ACC112 (cell line): ENCODE data around the gene OLFML2B.
"Not testable (repeated sequence)": the region's sequence is repeated elsewhere in the genome, so short reads cannot be mapped to it uniquely, and the experiment has no call there.

ENCODE experiments used
- H2AFZ ChIP-seq: fragments of 200-600 bp; sonication (generic); one replicate; pipeline ENCODE4 v1.6.0; 2017; ENCODE audit warnings: antibody characterized with exemption, low read length; ENCODE audit not compliant: unreplicated experiment
- H3K27ac ChIP-seq: fragments of 200-600 bp; sonication (generic); 2 replicates; pipeline ENCODE4 v1.5.1; 2014; ENCODE audit warnings: low read depth, mild to moderate bottlenecking, antibody characterized with exemption, low read length, moderate library complexity
- H3K27me3 ChIP-seq: fragments of 200-600 bp; sonication (generic); 2 replicates; pipeline ENCODE4 v1.6.1; 2014; ENCODE audit warnings: mild to moderate bottlenecking, antibody characterized with exemption, low read length, moderate library complexity, mixed read lengths; ENCODE audit not compliant: insufficient read depth
- H3K36me3 ChIP-seq: fragments of 200-600 bp; sonication (generic); 2 replicates; pipeline ENCODE4 v1.6.1; 2016; ENCODE audit warnings: mild to moderate bottlenecking, antibody characterized with exemption, low read length, moderate library complexity, mixed read lengths; ENCODE audit not compliant: insufficient read depth
- H3K4me1 ChIP-seq: fragments of 200-600 bp; sonication (generic); one replicate; pipeline ENCODE4 v1.6.1; 2016; ENCODE audit warnings: low read length, mixed read lengths; ENCODE audit not compliant: insufficient read depth, unreplicated experiment, control insufficient read depth
- H3K4me3 ChIP-seq: fragments of 200-600 bp; sonication (generic); 2 replicates; pipeline ENCODE4 v1.5.1; 2014; ENCODE audit warnings: mild to moderate bottlenecking, low read depth, low read length
- H3K79me2 ChIP-seq: fragments of 200-600 bp; sonication (generic); one replicate; pipeline ENCODE4 v1.6.0; 2016; ENCODE audit warnings: low read length; ENCODE audit not compliant: control insufficient read depth, unreplicated experiment, insufficient read depth

The OLFML2B gene

GRCh38 chr1:162060314-162060713 is 36.6 kb upstream of the OLFML2B start:
- H3K79me2 ChIP-seq: no peaks in the 10 kb centered on the region
- no peak overlapping the region for H3K4me3 ChIP-seq
- no peak overlapping the region for H3K27ac ChIP-seq

GRCh38 chr1:162059721-162060120 is 36.1 kb upstream of the OLFML2B start:
- Histone ChIP-seq H3K27me3 (no peaks in the 10 kb centered on the region), H3K4me1 (peaks cover 8% of the 10 kb centered on the region), H3K4me3 (no peak overlapping the region), H3K36me3 (no peaks in the 10 kb centered on the region), H2AFZ (no peak overlapping the region), H3K79me2 (no peaks in the 10 kb centered on the region), H3K27ac (no peak overlapping the region)

More at GRCh38 chr1:162060314-162060713, 36.6 kb upstream of the OLFML2B start:
- Histone ChIP-seq H2AFZ (no peak overlapping the region), H3K27me3 (no peaks in the 10 kb centered on the region), H3K4me1 (peaks cover 2% of the 10 kb centered on the region), H3K36me3 (no peaks in the 10 kb centered on the region)

GRCh38 chr1:162056579-162056978 is 32.9 kb upstream of the OLFML2B start:
- H3K27me3 ChIP-seq: no peaks in the 10 kb centered on the region
- no peak overlapping the region for H3K4me3 ChIP-seq
- H3K36me3 ChIP-seq: no peaks in the 10 kb centered on the region
- H3K4me1 ChIP-seq: peaks cover 11% of the 10 kb centered on the region
- no peak overlapping the region for H3K27ac ChIP-seq
- no peaks in the 10 kb centered on the region for H3K79me2 ChIP-seq
- no peak overlapping the region for H2AFZ ChIP-seq

GRCh38 chr1:162056043-162056442 is 32.4 kb upstream of the OLFML2B start:
- no peak overlapping the region for H3K4me3 ChIP-seq
- no peaks in the 10 kb centered on the region for H3K27me3 ChIP-seq
- H3K4me1 ChIP-seq: peaks cover 11% of the 10 kb centered on the region
- H3K79me2 ChIP-seq: no peaks in the 10 kb centered on the region
- no peak overlapping the region for H2AFZ ChIP-seq
- H3K36me3 ChIP-seq: no peaks in the 10 kb centered on the region
- no peak overlapping the region for H3K27ac ChIP-seq

- H3K79me2 ChIP-seq: no peaks in the 10 kb centered on the region
- H3K27ac ChIP-seq: peak overlapping the region; percentile 39
- no peaks in the 10 kb centered on the region for H3K36me3 ChIP-seq
- H3K27me3 ChIP-seq: no peaks in the 10 kb centered on the region
- no peak overlapping the region for H3K4me3 ChIP-seq
- peak overlapping the region; percentile 10 for H2AFZ ChIP-seq
- H3K4me1 ChIP-seq: peaks cover 11% of the 10 kb centered on the region
Observed at GRCh38 chr1:162055062-162055461, 31.4 kb upstream of the OLFML2B start.

- H3K79me2 ChIP-seq, H3K4me3 ChIP-seq, H3K36me3 ChIP-seq, H3K27me3 ChIP-seq, H2AFZ ChIP-seq, H3K27ac ChIP-seq: not testable (repeated sequence)
- peaks cover 11% of the 10 kb centered on the region for H3K4me1 ChIP-seq
Observed at GRCh38 chr1:162053949-162054348, 30.3 kb upstream of the OLFML2B start.

GRCh38 chr1:162046921-162047320 is 23.3 kb upstream of the OLFML2B start:
- no peaks in the 10 kb centered on the region for H3K36me3 ChIP-seq
- no peak overlapping the region for H3K4me3 ChIP-seq
- H3K4me1 ChIP-seq: no peaks in the 10 kb centered on the region
- H3K79me2 ChIP-seq: no peaks in the 10 kb centered on the region
- H3K27me3 ChIP-seq: no peaks in the 10 kb centered on the region
- H3K27ac ChIP-seq: no peak overlapping the region
- H2AFZ ChIP-seq: no peak overlapping the region

- H2AFZ ChIP-seq: no peak overlapping the region
Observed at GRCh38 chr1:162042361-162042760, 18.7 kb upstream of the OLFML2B start.

GRCh38 chr1:162040657-162041056 is 17.0 kb upstream of the OLFML2B start:
- H3K27me3 ChIP-seq: no peaks in the 10 kb centered on the region

More at GRCh38 chr1:162042361-162042760, 18.7 kb upstream of the OLFML2B start:
- H3K27me3 ChIP-seq: no peaks in the 10 kb centered on the region
- H3K4me1 ChIP-seq: no peaks in the 10 kb centered on the region
- no peaks in the 10 kb centered on the region for H3K79me2 ChIP-seq
- no peaks in the 10 kb centered on the region for H3K36me3 ChIP-seq
- no peak overlapping the region for H3K27ac ChIP-seq
- no peak overlapping the region for H3K4me3 ChIP-seq

GRCh38 chr1:162040001-162040400 is 16.3 kb upstream of the OLFML2B start:
- no peak overlapping the region for H3K4me3 ChIP-seq
- H3K27ac ChIP-seq: no peak overlapping the region
- H2AFZ ChIP-seq: no peak overlapping the region
- no peaks in the 10 kb centered on the region for H3K36me3 ChIP-seq
- H3K27me3 ChIP-seq: no peaks in the 10 kb centered on the region
- no peaks in the 10 kb centered on the region for H3K79me2 ChIP-seq
- peaks cover 14% of the 10 kb centered on the region for H3K4me1 ChIP-seq

More at GRCh38 chr1:162040657-162041056, 17.0 kb upstream of the OLFML2B start:
- H2AFZ ChIP-seq: no peak overlapping the region
- H3K27ac ChIP-seq: no peak overlapping the region
- H3K79me2 ChIP-seq: no peaks in the 10 kb centered on the region
- H3K4me3 ChIP-seq: no peak overlapping the region
- H3K4me1 ChIP-seq: peaks cover 8% of the 10 kb centered on the region
- H3K36me3 ChIP-seq: no peaks in the 10 kb centered on the region

GRCh38 chr1:162038624-162039023 is 15.0 kb upstream of the OLFML2B start:
- Histone ChIP-seq H3K36me3 (no peaks in the 10 kb centered on the region), H3K79me2 (no peaks in the 10 kb centered on the region)

More at GRCh38 chr1:162038624-162039023, 15.0 kb upstream of the OLFML2B start:
- Histone ChIP-seq H2AFZ (no peak overlapping the region), H3K27ac (no peak overlapping the region), H3K4me1 (peaks cover 14% of the 10 kb centered on the region), H3K4me3 (no peak overlapping the region), H3K27me3 (no peaks in the 10 kb centered on the region)
